Transverse colon (tissue), 4 donors: ENCODE data around the gene NPIPA3.
A peak's percentile ranks its signal among the peaks of the same experiment; 100 is the strongest.

Experiments used
- EP300 ChIP-seq: sonication (generic); formaldehyde crosslinking; IDR thresholded peaks from one replicate; pipeline ENCODE4 v1.6.1; 2017; ENCODE audit warnings: antibody characterized with exemption, low read depth
- POLR2A ChIP-seq: fragments of 450-650 bp; IDR thresholded peaks from one replicate; pipeline ENCODE4 v1.6.1; 2016; ENCODE audit warnings: antibody characterized with exemption, mild to moderate bottlenecking, moderate library complexity
- POLR2AphosphoS5 ChIP-seq, 3 donors: sonication (generic); formaldehyde crosslinking; IDR thresholded peaks; one replicate each; pipeline ENCODE4 v1.6.1; 2016; ENCODE audit warnings: antibody characterized with exemption in 3 of 3
- TF ChIP-seq, protein P1 (sequence below), 5 experiments: fragments of 200-600 bp in 3 of 5; fragments of 450-650 bp in 2 of 5; sonication (generic) in 3 of 5; IDR thresholded peaks; 1 replicate in 2 of 5; 2 replicates in 3 of 5; pipeline ENCODE4 v1.5.1; 2016 to 2017; ENCODE audit warnings: antibody characterized with exemption in 5 of 5, inconsistent platforms in 3 of 5, mild to moderate bottlenecking in 2 of 5, moderate library complexity in 1 of 5

DNA sequence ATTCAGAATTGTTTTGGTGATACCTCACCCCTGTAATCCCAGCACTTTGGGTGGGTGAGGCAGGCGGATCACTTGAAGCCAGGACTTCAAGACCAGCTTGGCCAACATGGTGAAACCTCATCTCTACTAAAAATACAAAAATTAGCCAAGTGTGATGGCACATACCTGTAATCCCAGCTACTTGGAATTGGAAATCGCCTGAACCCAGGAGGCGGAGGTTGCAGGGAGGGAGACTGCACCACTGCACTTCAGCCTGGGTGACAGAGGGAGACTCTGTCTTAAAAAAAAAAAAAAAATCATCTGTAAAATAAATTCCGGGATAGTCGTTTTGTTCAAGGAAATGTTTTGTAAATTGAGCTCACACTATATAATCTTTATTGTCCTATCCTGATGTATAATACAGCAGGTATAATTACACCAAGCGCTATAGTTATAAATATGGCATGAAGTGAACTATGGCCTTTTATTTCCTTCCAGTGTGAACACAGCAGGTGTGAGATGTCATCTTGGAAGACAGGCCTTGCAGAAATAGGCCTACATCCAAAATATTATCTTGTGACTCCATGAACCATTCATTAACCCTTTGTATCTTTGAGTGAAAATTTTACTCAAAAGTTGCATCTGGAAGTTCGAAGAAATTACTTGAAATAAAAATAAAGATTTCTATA is 34.5 kb upstream of the NPIPA3 start:
- TF ChIP-seq, protein P1, sequence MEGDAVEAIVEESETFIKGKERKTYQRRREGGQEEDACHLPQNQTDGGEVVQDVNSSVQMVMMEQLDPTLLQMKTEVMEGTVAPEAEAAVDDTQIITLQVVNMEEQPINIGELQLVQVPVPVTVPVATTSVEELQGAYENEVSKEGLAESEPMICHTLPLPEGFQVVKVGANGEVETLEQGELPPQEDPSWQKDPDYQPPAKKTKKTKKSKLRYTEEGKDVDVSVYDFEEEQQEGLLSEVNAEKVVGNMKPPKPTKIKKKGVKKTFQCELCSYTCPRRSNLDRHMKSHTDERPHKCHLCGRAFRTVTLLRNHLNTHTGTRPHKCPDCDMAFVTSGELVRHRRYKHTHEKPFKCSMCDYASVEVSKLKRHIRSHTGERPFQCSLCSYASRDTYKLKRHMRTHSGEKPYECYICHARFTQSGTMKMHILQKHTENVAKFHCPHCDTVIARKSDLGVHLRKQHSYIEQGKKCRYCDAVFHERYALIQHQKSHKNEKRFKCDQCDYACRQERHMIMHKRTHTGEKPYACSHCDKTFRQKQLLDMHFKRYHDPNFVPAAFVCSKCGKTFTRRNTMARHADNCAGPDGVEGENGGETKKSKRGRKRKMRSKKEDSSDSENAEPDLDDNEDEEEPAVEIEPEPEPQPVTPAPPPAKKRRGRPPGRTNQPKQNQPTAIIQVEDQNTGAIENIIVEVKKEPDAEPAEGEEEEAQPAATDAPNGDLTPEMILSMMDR (IDR thresholded peaks at IDR 0.05): no peak
- TF ChIP-seq POLR2A (peak; percentile 19), POLR2AphosphoS5 (IDR thresholded peaks at IDR 0.05) (peak in 2 of 3 donors; percentile 58 to 77), EP300 (no peak)
